Measurements from ENCODE around the gene CLBA1.
A peak's percentile ranks its signal among the peaks of the same experiment; 100 is the strongest.

CLBA1 gene

GRCh38 chr14:105012171-105012985, 26.8 kb downstream of the CLBA1 start:
- DNase-seq (no peak), ATAC-seq (no peak)
- H3K36me3 Mint-ChIP-seq (ENCODE audit: low read depth), result peaks cover 46% of the 10 kb centered on the region
- H3K27me3 Mint-ChIP-seq, result no peaks in the 10 kb centered on the region
- no peak overlapping the region for H3K27ac Mint-ChIP-seq
- peaks cover 37% of the 10 kb centered on the region for H3K4me1 Mint-ChIP-seq
- H3K9me3 Mint-ChIP-seq, result no peaks in the 10 kb centered on the region
- no peak overlapping the region for H3K4me3 Mint-ChIP-seq

GRCh38 chr14:105013150-105013785, 27.7 kb downstream of the CLBA1 start:
- H3K36me3 Mint-ChIP-seq (ENCODE audit: low read depth), result peaks cover 52% of the 10 kb centered on the region
- no peaks in the 10 kb centered on the region for H3K9me3 Mint-ChIP-seq
- no peak overlapping the region for H3K4me3 Mint-ChIP-seq
- no peak for ATAC-seq
- DNase-seq, result no peak
- H3K4me1 Mint-ChIP-seq, result peaks cover 45% of the 10 kb centered on the region
- no peaks in the 10 kb centered on the region for H3K27me3 Mint-ChIP-seq
- no peak overlapping the region for H3K27ac Mint-ChIP-seq

- Mint-ChIP-seq H3K4me3 (no peak overlapping the region), H3K36me3 (ENCODE audit: low read depth) (peaks cover 58% of the 10 kb centered on the region), H3K4me1 (peaks cover 52% of the 10 kb centered on the region), H3K27ac (no peak overlapping the region), H3K9me3 (no peaks in the 10 kb centered on the region), H3K27me3 (no peaks in the 10 kb centered on the region)
- DNase-seq, result no peak
- no peak for ATAC-seq
Measured at GRCh38 chr14:105014032-105014431, 28.4 kb downstream of the CLBA1 start.

GRCh38 chr14:105014631-105015030, 29.0 kb downstream of the CLBA1 start:
- no peak for ATAC-seq
- no peaks in the 10 kb centered on the region for H3K27me3 Mint-ChIP-seq
- peaks cover 59% of the 10 kb centered on the region for H3K36me3 Mint-ChIP-seq (ENCODE audit: low read depth)
- H3K9me3 Mint-ChIP-seq, result no peaks in the 10 kb centered on the region
- peaks cover 58% of the 10 kb centered on the region for H3K4me1 Mint-ChIP-seq
- no peak overlapping the region for H3K27ac Mint-ChIP-seq
- no peak for DNase-seq
- H3K4me3 Mint-ChIP-seq, result no peak overlapping the region

GRCh38 chr14:105015242-105015641, 29.7 kb downstream of the CLBA1 start:
- H3K27ac Mint-ChIP-seq, result peak overlapping the region; percentile 23
- H3K27me3 Mint-ChIP-seq, result no peaks in the 10 kb centered on the region
- H3K36me3 Mint-ChIP-seq (ENCODE audit: low read depth), result peaks cover 61% of the 10 kb centered on the region
- peaks cover 64% of the 10 kb centered on the region for H3K4me1 Mint-ChIP-seq
- no peak for ATAC-seq
- peak overlapping the region; percentile 22 for H3K4me3 Mint-ChIP-seq
- DNase-seq, result no peak
- H3K9me3 Mint-ChIP-seq, result no peaks in the 10 kb centered on the region

- no peak for DNase-seq
- Mint-ChIP-seq H3K9me3 (no peaks in the 10 kb centered on the region), H3K4me1 (peaks cover 65% of the 10 kb centered on the region), H3K36me3 (ENCODE audit: low read depth) (peaks cover 58% of the 10 kb centered on the region), H3K27me3 (no peaks in the 10 kb centered on the region), H3K27ac (no peak overlapping the region), H3K4me3 (peak overlapping the region; percentile 49)
- ATAC-seq, result no peak
Measured at GRCh38 chr14:105015905-105016304, 30.3 kb downstream of the CLBA1 start.

GRCh38 chr14:105018414-105018813, 32.8 kb downstream of the CLBA1 start:
- Mint-ChIP-seq H3K4me3 (peak overlapping the region; percentile 94), H3K27ac (peak overlapping the region; percentile 60), H3K27me3 (no peaks in the 10 kb centered on the region), H3K9me3 (no peaks in the 10 kb centered on the region), H3K36me3 (ENCODE audit: low read depth) (peaks cover 50% of the 10 kb centered on the region), H3K4me1 (peaks cover 78% of the 10 kb centered on the region)
- no peak for ATAC-seq
- no peak for DNase-seq

- H3K27me3 Mint-ChIP-seq, result no peaks in the 10 kb centered on the region
- H3K9me3 Mint-ChIP-seq, result no peaks in the 10 kb centered on the region
- H3K4me1 Mint-ChIP-seq, result peaks cover 82% of the 10 kb centered on the region
- H3K36me3 Mint-ChIP-seq (ENCODE audit: low read depth), result peaks cover 45% of the 10 kb centered on the region
- DNase-seq (peak; percentile 64), ATAC-seq (peak; percentile 37)
- peak overlapping the region; percentile 94 for H3K4me3 Mint-ChIP-seq
- peak overlapping the region; percentile 88 for H3K27ac Mint-ChIP-seq
Measured at GRCh38 chr14:105019861-105020814, 34.5 kb downstream of the CLBA1 start.

- H3K4me1 Mint-ChIP-seq, result peaks cover 82% of the 10 kb centered on the region
- ATAC-seq, result peak; percentile 81
- H3K36me3 Mint-ChIP-seq (ENCODE audit: low read depth), result peaks cover 42% of the 10 kb centered on the region
Measured at GRCh38 chr14:105020815-105021655, 35.4 kb downstream of the CLBA1 start, which contains the start of gene CDCA4. Gene CDCA4, minus strand, starts transcription at chr14:105021083. Its CDS starts 9,154 bp downstream, at chr14:105011929.

GRCh38 chr14:105021656-105022275, 36.2 kb downstream of the CLBA1 start:
- no peaks in the 10 kb centered on the region for H3K27me3 Mint-ChIP-seq
- ATAC-seq (no peak), DNase-seq (peak; percentile 53)
- peaks cover 81% of the 10 kb centered on the region for H3K4me1 Mint-ChIP-seq
- no peaks in the 10 kb centered on the region for H3K9me3 Mint-ChIP-seq
- H3K27ac Mint-ChIP-seq, result peak overlapping the region; percentile 93
- peak overlapping the region; percentile 97 for H3K4me3 Mint-ChIP-seq
- H3K36me3 Mint-ChIP-seq (ENCODE audit: low read depth), result peaks cover 34% of the 10 kb centered on the region

More at GRCh38 chr14:105020815-105021655, 35.4 kb downstream of the CLBA1 start, which contains the start of gene CDCA4:
- H3K9me3 Mint-ChIP-seq, result no peaks in the 10 kb centered on the region
- peak within 1 kb of the TSS; percentile 93 for H3K27ac Mint-ChIP-seq
- H3K4me3 Mint-ChIP-seq, result peak within 1 kb of the TSS; percentile 97
- DNase-seq, result peak; percentile 98
- H3K27me3 Mint-ChIP-seq, result no peaks in the 10 kb centered on the region

GRCh38 chr14:105022276-105022670, 36.7 kb downstream of the CLBA1 start:
- Mint-ChIP-seq H3K4me3 (peak overlapping the region; percentile 97), H3K4me1 (peaks cover 81% of the 10 kb centered on the region), H3K27ac (peak overlapping the region; percentile 93), H3K9me3 (no peaks in the 10 kb centered on the region), H3K27me3 (no peaks in the 10 kb centered on the region), H3K36me3 (ENCODE audit: low read depth) (peaks cover 32% of the 10 kb centered on the region)
- DNase-seq (no peak), ATAC-seq (no peak)

- no peak for DNase-seq
- H3K27ac Mint-ChIP-seq, result peak overlapping the region; percentile 5
- peaks cover 25% of the 10 kb centered on the region for H3K36me3 Mint-ChIP-seq (ENCODE audit: low read depth)
- no peaks in the 10 kb centered on the region for H3K27me3 Mint-ChIP-seq
- H3K4me3 Mint-ChIP-seq, result no peak overlapping the region
- no peaks in the 10 kb centered on the region for H3K9me3 Mint-ChIP-seq
- H3K4me1 Mint-ChIP-seq, result peaks cover 74% of the 10 kb centered on the region
- ATAC-seq, result no peak
Measured at GRCh38 chr14:105023144-105023543, 37.6 kb downstream of the CLBA1 start.

GRCh38 chr14:105023791-105024480, 38.3 kb downstream of the CLBA1 start:
- no peaks in the 10 kb centered on the region for H3K9me3 Mint-ChIP-seq
- peaks cover 17% of the 10 kb centered on the region for H3K36me3 Mint-ChIP-seq (ENCODE audit: low read depth)
- peak overlapping the region; percentile 37 for H3K27ac Mint-ChIP-seq
- H3K27me3 Mint-ChIP-seq, result no peaks in the 10 kb centered on the region
- no peak for DNase-seq
- no peak overlapping the region for H3K4me3 Mint-ChIP-seq
- no peak for ATAC-seq
- H3K4me1 Mint-ChIP-seq, result peaks cover 66% of the 10 kb centered on the region

Measured in activated naive CD8-positive, alpha-beta T cell treated with anti-CD3 and anti-CD28 coated beads, Interleukin-2, amount 50 U/mL, for 24 hours (primary cell).